ENCODE measurements around the gene TMPRSS11F.

The TMPRSS11F gene

DNA sequence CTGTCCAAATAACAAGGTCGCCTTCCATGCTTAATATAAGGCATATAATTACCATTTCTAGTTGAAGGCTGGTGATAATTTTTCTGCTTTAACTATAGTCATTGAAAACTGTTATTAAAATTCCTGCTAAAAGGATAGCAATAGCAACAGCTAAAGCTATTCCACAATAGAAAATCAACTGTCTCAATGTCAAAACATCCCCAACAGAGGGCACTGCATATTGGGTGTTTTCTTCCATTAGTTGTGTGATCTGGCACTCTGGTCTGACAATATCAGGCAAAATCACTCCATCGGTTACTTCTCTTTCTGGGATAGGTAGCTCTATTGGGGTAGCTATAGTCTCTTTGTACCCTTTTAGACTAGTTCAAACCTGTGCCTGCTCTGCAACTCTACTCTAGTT, 53.5 kb downstream of the TMPRSS11F start:
- Histone ChIP-seq H3K4me1 (ENCODE audit: control insufficient read depth, insufficient read depth, low read length) (no peaks in the 10 kb centered on the region), H3K36me3 (ENCODE audit: control insufficient read depth in 2 of 2, insufficient read depth in 1 of 2, low read length in 2 of 2) (no peaks in the 10 kb centered on the region), H3K4me3 (ENCODE audit: low read depth, low read length) (no peak overlapping the region), H3K9me3 (ENCODE audit: control insufficient read depth, insufficient read depth, low read depth, low read length) (no peaks in the 10 kb centered on the region), H3K27ac (ENCODE audit: extremely low read depth, low read depth, low read length) (no peak overlapping the region)
- no peak for TF ChIP-seq ZNF600 (tag by site-specific recombination; IDR thresholded peaks at IDR 0.05)
- TF ChIP-seq HOXA7 (CRISPR knock-in tag; IDR thresholded peaks at IDR 0.05; ENCODE audit: borderline replicate concordance), result no peak
- no peak for TF ChIP-seq ZBTB20 (tag by site-specific recombination; IDR thresholded peaks at IDR 0.05)
- no peak for TF ChIP-seq ZBTB17 (tag by site-specific recombination; IDR thresholded peaks at IDR 0.05)
- TF ChIP-seq ZNF747 (tag by site-specific recombination; IDR thresholded peaks at IDR 0.05), result no peak
- no peak for TF ChIP-seq SCRT2 (tag by site-specific recombination; IDR thresholded peaks at IDR 0.05)
- no peak for TF ChIP-seq ZNF629 (tag by site-specific recombination; IDR thresholded peaks at IDR 0.05)
- TF ChIP-seq ZNF623 (tag by site-specific recombination; IDR thresholded peaks at IDR 0.05), result no peak
- no peak for TF ChIP-seq FEZF1 (tag by site-specific recombination; IDR thresholded peaks at IDR 0.05)
- TF ChIP-seq ZNF701 (tag by site-specific recombination; IDR thresholded peaks at IDR 0.05), result no peak
- TF ChIP-seq, protein P1, sequence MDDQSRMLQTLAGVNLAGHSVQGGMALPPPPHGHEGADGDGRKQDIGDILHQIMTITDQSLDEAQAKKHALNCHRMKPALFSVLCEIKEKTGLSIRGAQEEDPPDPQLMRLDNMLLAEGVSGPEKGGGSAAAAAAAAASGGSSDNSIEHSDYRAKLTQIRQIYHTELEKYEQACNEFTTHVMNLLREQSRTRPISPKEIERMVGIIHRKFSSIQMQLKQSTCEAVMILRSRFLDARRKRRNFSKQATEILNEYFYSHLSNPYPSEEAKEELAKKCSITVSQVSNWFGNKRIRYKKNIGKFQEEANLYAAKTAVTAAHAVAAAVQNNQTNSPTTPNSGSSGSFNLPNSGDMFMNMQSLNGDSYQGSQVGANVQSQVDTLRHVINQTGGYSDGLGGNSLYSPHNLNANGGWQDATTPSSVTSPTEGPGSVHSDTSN (CRISPR knock-in tag; IDR thresholded peaks at IDR 0.05), result no peak
- TF ChIP-seq, protein P2, sequence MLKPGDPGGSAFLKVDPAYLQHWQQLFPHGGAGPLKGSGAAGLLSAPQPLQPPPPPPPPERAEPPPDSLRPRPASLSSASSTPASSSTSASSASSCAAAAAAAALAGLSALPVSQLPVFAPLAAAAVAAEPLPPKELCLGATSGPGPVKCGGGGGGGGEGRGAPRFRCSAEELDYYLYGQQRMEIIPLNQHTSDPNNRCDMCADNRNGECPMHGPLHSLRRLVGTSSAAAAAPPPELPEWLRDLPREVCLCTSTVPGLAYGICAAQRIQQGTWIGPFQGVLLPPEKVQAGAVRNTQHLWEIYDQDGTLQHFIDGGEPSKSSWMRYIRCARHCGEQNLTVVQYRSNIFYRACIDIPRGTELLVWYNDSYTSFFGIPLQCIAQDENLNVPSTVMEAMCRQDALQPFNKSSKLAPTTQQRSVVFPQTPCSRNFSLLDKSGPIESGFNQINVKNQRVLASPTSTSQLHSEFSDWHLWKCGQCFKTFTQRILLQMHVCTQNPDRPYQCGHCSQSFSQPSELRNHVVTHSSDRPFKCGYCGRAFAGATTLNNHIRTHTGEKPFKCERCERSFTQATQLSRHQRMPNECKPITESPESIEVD (tag by site-specific recombination; IDR thresholded peaks at IDR 0.05), result no peak
- no peak for TF ChIP-seq ZNF114 (tag by site-specific recombination; IDR thresholded peaks at IDR 0.05)
- POLR2A ChIA-PET, result no interaction called here
- CTCF ChIA-PET, result no interaction called here

DNA sequence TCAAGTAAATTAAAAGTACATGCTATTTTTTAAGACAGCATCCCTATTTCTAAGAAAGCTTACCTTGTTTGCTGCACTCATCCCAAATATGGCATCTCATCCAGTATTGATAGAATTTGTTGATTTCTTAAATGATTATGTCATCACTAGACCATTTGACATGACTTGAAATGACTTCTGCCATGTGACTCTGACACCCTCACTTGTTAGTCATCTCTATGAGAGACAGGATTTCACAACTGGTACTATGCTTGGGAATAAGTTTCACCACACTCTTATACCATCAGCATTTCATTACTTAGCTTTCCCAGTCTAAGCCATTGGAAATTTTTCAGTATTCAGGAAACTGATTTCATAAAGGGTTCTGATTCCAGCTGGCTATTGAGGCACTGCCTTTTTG, 55.3 kb downstream of the TMPRSS11F start:
- ChIA-PET POLR2A (no interaction called here), CTCF (no interaction called here)

GRCh38 chr4:68070302-68070701, 59.4 kb downstream of the TMPRSS11F start:
- H3K9me3 ChIP-seq (ENCODE audit: control insufficient read depth, insufficient read depth, low read depth, low read length), result no peaks in the 10 kb centered on the region
- ChIA-PET CTCF (no interaction called here), POLR2A (no interaction called here)
- no peaks in the 10 kb centered on the region for H3K36me3 ChIP-seq (ENCODE audit: control insufficient read depth in 2 of 2, insufficient read depth in 1 of 2, low read length in 2 of 2)
- TF ChIP-seq SCRT2 (tag by site-specific recombination; IDR thresholded peaks at IDR 0.05) (no peak), BCL11A (tag by site-specific recombination; IDR thresholded peaks at IDR 0.05; ENCODE audit: low read depth) (no peak), ZBTB48 (tag by site-specific recombination; IDR thresholded peaks at IDR 0.05) (no peak), ZNF629 (tag by site-specific recombination; IDR thresholded peaks at IDR 0.05) (no peak), ZNF701 (tag by site-specific recombination; IDR thresholded peaks at IDR 0.05) (no peak), KLF9 (tag by site-specific recombination; IDR thresholded peaks at IDR 0.05; ENCODE audit: low read depth) (no peak)
- no peaks in the 10 kb centered on the region for H3K4me1 ChIP-seq (ENCODE audit: control insufficient read depth, insufficient read depth, low read length)
- no peak overlapping the region for H3K27ac ChIP-seq (ENCODE audit: extremely low read depth, low read depth, low read length)
- H3K4me3 ChIP-seq (ENCODE audit: low read depth, low read length), result no peak overlapping the region

More for the DNA sequence above, 55.3 kb downstream of the TMPRSS11F start:
- Histone ChIP-seq H3K27ac (ENCODE audit: extremely low read depth, low read depth, low read length) (no peak overlapping the region), H3K4me1 (ENCODE audit: control insufficient read depth, insufficient read depth, low read length) (no peaks in the 10 kb centered on the region), H3K36me3 (ENCODE audit: control insufficient read depth in 2 of 2, insufficient read depth in 1 of 2, low read length in 2 of 2) (no peaks in the 10 kb centered on the region), H3K4me3 (ENCODE audit: low read depth, low read length) (no peak overlapping the region), H3K9me3 (ENCODE audit: control insufficient read depth, insufficient read depth, low read depth, low read length) (no peaks in the 10 kb centered on the region)
- TF ChIP-seq ZNF174 (tag by site-specific recombination; IDR thresholded peaks at IDR 0.05) (no peak), ATF2 (tag by site-specific recombination; IDR thresholded peaks at IDR 0.05; ENCODE audit: low read depth) (peak; percentile 28; the same call in 1 of the 2 replicates), GLI2 (tag by site-specific recombination; IDR thresholded peaks at IDR 0.05; ENCODE audit: borderline replicate concordance, low read depth) (no peak)

All from HEK293 (cell line).